GM21619 (cell line): ENCODE results near the gene PPP1R37.

Source experiments
- ATAC-seq: cut with Tn5 transposase; IDR thresholded peaks from one replicate; pipeline ENCODE4 v1.9.1; 2021; ENCODE audit not compliant: unreplicated experiment

Gene PPP1R37

GRCh38 chr19:45070861-45071544, 22.0 kb upstream of the PPP1R37 start:
- ATAC-seq = no peak

- no peak for ATAC-seq
These were observed 21.4 kb upstream of the PPP1R37 start for GRCh38 chr19:45071545-45071938.

- no peak for ATAC-seq
These were observed 20.8 kb upstream of the PPP1R37 start for GRCh38 chr19:45071969-45072790.

GRCh38 chr19:45074744-45075300, 18.2 kb upstream of the PPP1R37 start:
- no peak for ATAC-seq

GRCh38 chr19:45075301-45076028, 17.5 kb upstream of the PPP1R37 start:
- peak; percentile 58 for ATAC-seq

GRCh38 chr19:45076029-45076850, 16.7 kb upstream of the PPP1R37 start, which contains the start of gene ZNF296:
Gene ZNF296 (minus strand): TSS chr19:45076478. CDS start chr19:45076373, 105 bp downstream.
- peak; percentile 37 for ATAC-seq

GRCh38 chr19:45076851-45077730, 15.9 kb upstream of the PPP1R37 start:
- ATAC-seq = no peak

- ATAC-seq = no peak
These were observed 14.5 kb upstream of the PPP1R37 start for GRCh38 chr19:45078390-45079062.

GRCh38 chr19:45079063-45079910, 13.7 kb upstream of the PPP1R37 start, which contains the start of gene GEMIN7:
Gene GEMIN7 (plus strand): TSS chr19:45079260. CDS start chr19:45090115, 10,855 bp downstream.
- ATAC-seq = no peak

- ATAC-seq = no peak
These were observed 13.0 kb upstream of the PPP1R37 start for GRCh38 chr19:45079911-45080370.

- ATAC-seq = no peak
These were observed 10.8 kb upstream of the PPP1R37 start for GRCh38 chr19:45082170-45082569.

GRCh38 chr19:45086480-45086879, 6.5 kb upstream of the PPP1R37 start:
- ATAC-seq = no peak

GRCh38 chr19:45087531-45087930, 5.4 kb upstream of the PPP1R37 start:
- ATAC-seq = no peak

GRCh38 chr19:45090034-45090433, 2.9 kb upstream of the PPP1R37 start:
- no peak for ATAC-seq

GRCh38 chr19:45090606-45091005, 2.4 kb upstream of the PPP1R37 start:
- ATAC-seq = no peak

- ATAC-seq = peak; percentile 49
These were observed 1.7 kb upstream of the PPP1R37 start for GRCh38 chr19:45091031-45091923.

- no peak for ATAC-seq
These were observed 1.2 kb downstream of the PPP1R37 start for GRCh38 chr19:45094137-45094536.
